Immature natural killer cell (primary cell): ENCODE measurements around the gene TK1. TPM values are rescaled to one million over a fixed set of nuclear protein-coding genes. Genes with fewer than 3 reads are reported as not detected.

ENCODE experiments used
- DNase-seq, 3 donors: peaks; one replicate each; pipeline ENCODE4 v3.0.0; 2022; ENCODE audit warnings: mixed read lengths in 1 of 3
- H3K27ac Mint-ChIP-seq, 6 donors: one replicate each; pipeline ENCODE4 v1.8.0; 2020; ENCODE audit warnings: mixed read lengths in 6 of 6, mild to moderate bottlenecking in 5 of 6, inconsistent platforms in 4 of 6, moderate library complexity in 3 of 6
- H3K27me3 Mint-ChIP-seq, 3 donors: one replicate each; pipeline ENCODE4 v1.8.0; 2020 to 2021; ENCODE audit warnings: low read depth in 3 of 3, mild to moderate bottlenecking in 3 of 3, mixed read lengths in 3 of 3, moderate library complexity in 3 of 3, inconsistent platforms in 1 of 3
- H3K36me3 Mint-ChIP-seq, 3 donors: one replicate each; pipeline ENCODE4 v1.8.0; 2020; ENCODE audit warnings: mixed read lengths in 3 of 3, inconsistent platforms in 2 of 3, mild to moderate bottlenecking in 2 of 3
- H3K4me1 Mint-ChIP-seq, 2 donors: one replicate each; pipeline ENCODE4 v1.8.0; 2020; ENCODE audit warnings: inconsistent platforms in 2 of 2, mild to moderate bottlenecking in 2 of 2, mixed read lengths in 2 of 2, moderate library complexity in 1 of 2
- H3K4me3 Mint-ChIP-seq, 5 donors: one replicate each; pipeline ENCODE4 v1.8.0; 2020; ENCODE audit warnings: mild to moderate bottlenecking in 5 of 5, mixed read lengths in 5 of 5, inconsistent platforms in 3 of 5, moderate library complexity in 3 of 5
- H3K9me3 Mint-ChIP-seq, 6 donors: one replicate each; pipeline ENCODE4 v1.8.0; 2020; ENCODE audit warnings: mild to moderate bottlenecking in 6 of 6, mixed read lengths in 6 of 6, inconsistent platforms in 4 of 6, moderate library complexity in 3 of 6
- polyA plus RNA-seq, 3 donors: library from polyadenylated mRNA; unstranded; fragments of 300-500 nt; fragmentation: Illumina TruSeq; gene quantifications; one replicate each; pipeline ENCODE4 v1.2.3, GENCODE V29; 2021

Gene TK1
- polyA plus RNA-seq, 3 donors from 2014 or later, result 11.3 to 19.7 (median 13.1) TPM

DNA sequence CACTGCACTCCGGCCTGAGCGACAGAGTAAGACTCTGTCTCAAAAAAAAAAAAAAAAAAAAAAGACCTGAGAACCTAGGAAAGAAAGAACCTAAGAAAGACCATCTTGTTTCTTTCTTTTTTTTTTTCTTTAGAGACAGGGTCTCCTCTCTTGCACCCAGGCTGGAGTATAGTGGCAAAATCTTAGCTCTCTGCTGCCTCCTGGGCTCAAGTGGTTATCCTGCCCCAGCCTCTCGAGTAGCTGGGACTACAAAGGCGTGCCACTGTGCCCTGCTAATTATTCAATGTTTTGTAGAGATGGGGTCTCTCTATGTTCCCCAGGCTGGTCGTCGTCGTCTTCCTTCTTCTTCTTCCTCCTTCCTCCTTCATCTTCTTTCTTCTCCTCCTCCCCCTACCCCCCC, 19.4 kb upstream of the TK1 start:
- Mint-ChIP-seq H3K27ac (no peak overlapping the region), H3K4me1 (no peaks in the 10 kb centered on the region), H3K4me3 (no peak overlapping the region), H3K9me3 (no peaks in the 10 kb centered on the region), H3K36me3 (no peaks in the 10 kb centered on the region), H3K27me3 (peaks cover 0 to 2% (median 0%) of the 10 kb centered on the region in 3 donors)
- no peak for DNase-seq

DNA sequence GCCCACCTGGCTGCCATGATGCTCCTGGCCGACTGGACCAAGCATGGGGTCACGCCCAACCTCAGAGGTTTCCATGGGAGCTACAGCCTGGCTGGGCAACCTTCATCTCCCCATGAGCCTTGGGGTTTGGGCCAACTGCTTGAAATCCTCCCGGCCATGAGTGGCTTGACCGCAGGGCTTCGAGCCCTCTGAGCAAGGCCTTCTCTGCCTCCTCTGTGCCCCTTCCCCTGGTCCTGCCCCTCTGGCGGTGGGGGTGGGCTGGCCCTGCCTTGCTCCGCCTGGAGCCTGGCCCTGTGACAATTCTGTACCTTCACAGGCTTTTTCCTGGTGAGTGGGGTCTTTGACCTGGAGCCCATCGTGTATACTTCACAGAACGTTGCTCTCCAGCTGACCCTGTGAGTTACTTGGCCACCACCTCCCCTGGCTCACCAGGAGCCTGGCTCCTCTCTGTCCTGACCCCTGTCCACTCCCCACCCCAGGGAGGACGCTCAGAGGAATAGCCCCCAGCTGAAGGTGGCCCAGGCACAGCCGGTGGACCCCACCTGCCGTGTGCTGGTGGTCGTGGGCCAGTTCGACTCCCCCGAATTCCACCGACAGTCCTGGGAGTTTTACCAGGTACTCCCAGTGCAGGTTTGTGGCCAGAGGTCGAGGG, 18.4 kb upstream of the TK1 start:
- no peaks in the 10 kb centered on the region for H3K4me1 Mint-ChIP-seq
- H3K36me3 Mint-ChIP-seq, result no peaks in the 10 kb centered on the region
- H3K27ac Mint-ChIP-seq, result no peak overlapping the region
- H3K27me3 Mint-ChIP-seq, result peaks cover 0 to 2% (median 0%) of the 10 kb centered on the region in 3 donors
- H3K9me3 Mint-ChIP-seq, result no peaks in the 10 kb centered on the region
- DNase-seq, result no peak
- H3K4me3 Mint-ChIP-seq, result no peak overlapping the region

DNA sequence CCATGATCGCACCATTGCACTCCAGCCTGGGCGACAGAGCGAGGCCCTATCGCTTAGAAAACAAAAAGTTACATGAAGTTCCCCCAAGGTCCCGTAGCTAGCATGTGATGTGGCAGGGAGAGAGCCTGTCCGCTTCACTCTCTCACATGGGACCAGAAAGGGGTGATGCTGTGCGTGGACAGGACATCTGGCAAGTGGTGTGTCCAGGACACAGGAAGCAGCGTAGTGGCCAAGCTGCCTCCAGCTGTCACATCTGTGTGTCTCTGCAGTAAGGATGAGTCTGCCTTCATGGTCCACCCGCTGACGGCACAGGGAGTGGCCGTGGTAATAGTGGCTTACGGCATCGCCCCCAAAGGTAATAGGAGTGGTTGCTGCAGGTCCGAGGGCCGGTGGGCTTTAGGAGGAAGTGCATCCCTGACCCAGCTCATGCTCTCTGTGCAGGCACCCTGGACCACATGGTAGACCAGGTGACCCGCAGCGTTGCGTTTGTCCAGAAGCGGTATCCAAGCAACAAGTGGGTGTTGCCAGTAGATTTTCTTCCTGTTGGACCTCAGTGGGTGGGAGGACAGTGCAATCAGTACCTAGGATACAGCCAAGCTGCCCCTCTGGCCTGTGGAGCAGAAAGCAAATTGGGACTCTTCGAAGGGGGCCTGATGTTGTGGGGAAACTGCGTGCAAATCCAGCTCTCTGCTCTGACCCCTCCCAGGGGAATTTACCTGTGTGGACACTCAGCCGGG, 17.7 kb upstream of the TK1 start:
- Mint-ChIP-seq H3K27ac (no peak overlapping the region), H3K27me3 (peaks cover 0 to 2% (median 0%) of the 10 kb centered on the region in 3 donors), H3K4me1 (no peaks in the 10 kb centered on the region), H3K36me3 (no peaks in the 10 kb centered on the region), H3K9me3 (no peaks in the 10 kb centered on the region), H3K4me3 (no peak overlapping the region)
- no peak for DNase-seq

DNA sequence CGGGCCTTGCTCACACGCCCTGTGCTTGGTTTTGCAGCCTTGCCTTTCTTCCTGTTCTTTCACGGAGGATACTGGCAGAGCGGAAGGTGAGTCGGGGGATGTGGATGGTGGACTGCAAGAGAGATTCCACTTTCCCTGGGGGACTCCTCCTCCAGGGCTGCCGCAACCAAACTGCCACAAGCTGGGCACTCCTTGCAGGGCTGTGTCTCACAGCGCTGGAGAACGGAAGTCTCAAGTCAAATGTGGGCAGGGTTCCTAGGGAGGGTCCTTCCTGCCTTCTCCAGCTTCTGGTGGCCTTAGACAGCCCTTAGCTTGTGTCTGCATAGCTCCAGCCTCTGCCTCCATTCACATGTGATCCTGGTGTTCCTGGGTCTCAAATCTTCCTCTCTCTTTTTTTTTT, 15.8 kb upstream of the TK1 start:
- Mint-ChIP-seq H3K9me3 (no peaks in the 10 kb centered on the region), H3K27ac (no peak overlapping the region), H3K36me3 (no peaks in the 10 kb centered on the region)

DNA sequence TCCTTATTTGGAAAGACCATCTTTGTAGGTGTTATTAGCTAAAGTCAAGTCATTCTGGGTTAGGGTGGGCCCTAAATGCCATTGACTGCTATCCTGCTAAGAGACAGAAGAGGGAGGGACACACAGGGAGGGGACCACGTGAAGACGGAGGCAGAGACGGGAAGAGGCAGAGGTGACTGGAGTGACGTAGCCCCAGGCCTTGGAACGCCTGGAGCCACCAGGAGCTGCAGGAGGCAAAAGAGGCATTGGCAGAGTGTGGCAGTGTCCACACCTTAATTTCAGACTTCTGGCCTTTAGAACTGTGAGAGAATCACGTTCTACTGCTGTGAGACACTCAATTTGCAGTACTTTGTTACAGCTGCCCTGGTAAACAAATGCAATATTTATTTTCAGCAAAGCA, 13.6 kb upstream of the TK1 start:
- Mint-ChIP-seq H3K4me1 (peaks cover 0 to 4% of the 10 kb centered on the region in 2 donors), H3K9me3 (no peaks in the 10 kb centered on the region), H3K27ac (peak overlapping the region in 1 of 6 donors; percentile 62), H3K4me3 (no peak overlapping the region), H3K36me3 (no peaks in the 10 kb centered on the region), H3K27me3 (peaks cover 0 to 4% (median 0%) of the 10 kb centered on the region in 3 donors)
- no peak for DNase-seq

More for the DNA sequence above, 15.8 kb upstream of the TK1 start:
- Mint-ChIP-seq H3K4me1 (peaks cover 0 to 4% of the 10 kb centered on the region in 2 donors), H3K27me3 (peaks cover 0 to 2% (median 0%) of the 10 kb centered on the region in 3 donors), H3K4me3 (no peak overlapping the region)
- DNase-seq, result no peak

DNA sequence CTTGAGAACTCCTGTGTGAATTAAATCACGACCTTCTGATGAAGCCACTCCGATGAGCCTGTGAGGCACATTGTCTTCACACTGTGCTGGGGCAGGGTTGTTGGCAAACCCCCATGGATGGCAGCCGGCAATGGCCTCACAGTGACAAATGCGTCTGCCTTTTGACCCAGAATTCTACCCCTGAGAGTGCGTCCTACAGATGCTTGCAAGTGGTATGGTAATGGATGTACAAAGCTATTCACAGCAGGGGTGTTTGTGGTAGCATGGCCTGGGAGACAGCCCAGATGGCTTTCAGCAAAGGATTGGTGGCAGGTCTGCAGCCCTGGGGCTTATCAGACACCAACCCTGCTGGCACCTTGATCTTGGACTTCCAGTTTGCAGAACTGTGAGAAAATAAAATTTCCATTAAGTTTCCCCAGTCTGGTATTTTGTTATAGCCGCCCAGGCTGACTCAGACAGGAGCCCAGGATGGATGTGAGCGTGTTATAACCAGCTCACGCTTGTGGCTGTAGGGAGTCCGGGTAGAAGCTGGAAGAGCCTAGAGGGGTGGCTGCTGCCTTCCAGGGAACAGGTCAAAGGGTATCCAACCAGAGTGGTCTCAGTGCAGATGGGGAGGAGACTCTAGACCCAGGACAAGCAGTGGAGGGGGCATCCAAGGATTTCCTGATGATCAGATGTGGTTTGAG, 10.4 kb upstream of the TK1 start:
- Mint-ChIP-seq H3K36me3 (no peaks in the 10 kb centered on the region), H3K9me3 (no peaks in the 10 kb centered on the region), H3K4me3 (no peak overlapping the region), H3K27me3 (peaks cover 0 to 5% (median 0%) of the 10 kb centered on the region in 3 donors), H3K4me1 (peaks cover 0 to 4% of the 10 kb centered on the region in 2 donors), H3K27ac (no peak overlapping the region)
- DNase-seq, result no peak

DNA sequence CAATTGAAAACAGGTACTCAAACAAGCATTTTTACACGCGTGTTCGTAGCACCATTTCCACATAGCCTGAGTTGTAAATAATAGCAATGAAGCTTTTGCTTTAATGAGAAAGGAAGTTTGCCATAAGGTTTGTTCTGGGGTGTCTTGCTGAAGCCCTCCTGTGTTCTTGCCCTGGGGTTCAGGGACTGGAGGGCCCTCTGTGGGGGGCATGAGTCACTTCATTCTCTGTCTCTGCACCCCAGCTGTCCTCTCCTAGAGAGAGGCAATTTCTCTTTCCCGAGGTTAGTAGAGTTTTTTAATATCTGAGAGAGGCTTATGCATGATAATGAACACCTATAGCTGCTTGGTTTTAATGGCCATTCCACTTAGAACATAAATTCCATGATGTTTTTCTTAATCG, 9.9 kb upstream of the TK1 start:
- Mint-ChIP-seq H3K27ac (no peak overlapping the region), H3K4me1 (peaks cover 0 to 4% of the 10 kb centered on the region in 2 donors), H3K36me3 (no peaks in the 10 kb centered on the region), H3K27me3 (peaks cover 0 to 5% (median 0%) of the 10 kb centered on the region in 3 donors), H3K9me3 (no peaks in the 10 kb centered on the region), H3K4me3 (no peak overlapping the region)
- DNase-seq, result no peak

DNA sequence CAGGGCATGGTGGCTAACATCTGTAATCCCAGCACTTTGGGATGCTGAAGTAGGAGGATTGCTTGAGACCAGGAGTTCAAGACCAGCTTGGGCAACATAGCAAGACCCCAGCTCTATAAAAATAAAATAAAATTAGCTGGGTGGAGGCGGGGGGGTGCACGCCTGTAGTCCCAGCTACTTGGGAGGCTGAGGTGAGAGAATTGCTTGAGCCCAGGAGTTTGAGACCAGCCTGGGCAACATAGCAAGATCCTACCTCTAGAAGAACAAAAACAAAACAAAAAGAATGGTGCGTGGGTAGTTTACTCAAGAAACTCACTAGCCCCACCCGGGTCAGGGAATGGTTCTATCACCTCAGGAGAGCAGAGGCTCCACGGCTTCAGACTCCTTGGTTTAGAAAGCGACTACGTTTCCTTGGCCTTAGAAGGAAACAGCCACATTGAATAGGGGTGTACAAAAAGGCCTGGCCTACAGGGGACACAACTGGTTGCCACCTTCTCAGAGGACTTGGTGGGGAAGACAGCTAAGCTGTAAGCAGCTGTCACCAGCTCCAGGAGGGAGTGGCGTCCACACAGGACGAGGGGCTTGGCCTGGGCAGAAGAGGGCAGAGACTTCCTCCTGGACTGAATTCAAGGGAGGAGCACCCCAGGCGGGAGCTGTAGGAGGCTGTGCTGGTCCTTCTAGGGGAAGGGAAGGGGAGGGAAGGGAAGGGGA, 716 bp downstream of the TK1 start:
- DNase-seq, result no peak
- Mint-ChIP-seq H3K27ac (peak overlapping the region in 1 of 6 donors; percentile 12), H3K27me3 (peaks cover 0 to 6% (median 0%) of the 10 kb centered on the region in 3 donors), H3K36me3 (no peaks in the 10 kb centered on the region), H3K4me1 (peaks cover 11 to 14% of the 10 kb centered on the region in 2 donors), H3K4me3 (peak overlapping the region; percentile 53 to 80 (median 61)), H3K9me3 (no peaks in the 10 kb centered on the region)

DNA sequence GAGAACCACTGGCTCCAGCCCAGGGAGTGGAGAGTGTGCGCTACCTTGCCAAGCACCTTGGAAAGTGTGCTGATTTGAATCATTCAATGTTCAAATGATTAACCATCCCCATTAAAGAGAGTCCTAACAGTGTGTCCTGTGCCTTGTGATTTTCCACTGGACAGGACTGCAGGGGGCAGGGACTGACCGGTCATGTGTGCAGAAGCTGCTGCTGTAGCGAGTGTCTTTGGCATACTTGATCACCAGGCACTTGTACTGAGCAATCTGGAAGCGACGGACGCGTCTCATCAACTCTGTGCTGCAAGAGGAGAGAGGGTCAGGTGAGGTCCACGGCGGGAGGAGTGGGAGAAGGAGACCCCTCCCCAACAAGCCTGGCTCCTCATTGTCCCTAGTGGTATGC, 2.0 kb downstream of the TK1 start:
- H3K36me3 Mint-ChIP-seq, result no peaks in the 10 kb centered on the region
- peaks cover 0 to 6% (median 0%) of the 10 kb centered on the region in 3 donors for H3K27me3 Mint-ChIP-seq
- H3K27ac Mint-ChIP-seq, result peak overlapping the region in 1 of 6 donors; percentile 16
- no peak for DNase-seq
- peak overlapping the region in 3 of 5 donors; percentile 21 to 44 (median 30) for H3K4me3 Mint-ChIP-seq
- H3K4me1 Mint-ChIP-seq, result peaks cover 21 to 22% of the 10 kb centered on the region in 2 donors
- no peaks in the 10 kb centered on the region for H3K9me3 Mint-ChIP-seq

DNA sequence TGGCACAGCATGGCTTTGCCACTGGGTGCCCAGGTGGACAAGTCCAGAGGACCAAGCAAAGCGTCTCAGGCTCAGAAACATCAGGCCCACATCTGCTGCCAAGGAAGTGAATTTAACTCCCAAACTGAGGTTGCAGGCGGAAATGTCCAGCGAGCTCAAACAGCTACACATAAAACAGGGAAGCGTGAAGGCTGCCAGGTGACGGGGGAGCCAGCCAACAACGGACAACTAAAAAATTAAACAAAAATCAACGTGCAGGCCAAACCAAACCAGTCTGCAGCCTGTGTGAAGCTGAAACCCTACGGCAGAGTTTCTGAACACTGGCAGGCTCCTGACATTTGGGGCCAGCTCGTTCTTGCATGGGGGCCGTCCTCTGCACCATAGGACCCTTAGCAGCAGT, 2.5 kb downstream of the TK1 start:
- Mint-ChIP-seq H3K9me3 (no peaks in the 10 kb centered on the region), H3K4me1 (peaks cover 25 to 26% of the 10 kb centered on the region in 2 donors)

DNA sequence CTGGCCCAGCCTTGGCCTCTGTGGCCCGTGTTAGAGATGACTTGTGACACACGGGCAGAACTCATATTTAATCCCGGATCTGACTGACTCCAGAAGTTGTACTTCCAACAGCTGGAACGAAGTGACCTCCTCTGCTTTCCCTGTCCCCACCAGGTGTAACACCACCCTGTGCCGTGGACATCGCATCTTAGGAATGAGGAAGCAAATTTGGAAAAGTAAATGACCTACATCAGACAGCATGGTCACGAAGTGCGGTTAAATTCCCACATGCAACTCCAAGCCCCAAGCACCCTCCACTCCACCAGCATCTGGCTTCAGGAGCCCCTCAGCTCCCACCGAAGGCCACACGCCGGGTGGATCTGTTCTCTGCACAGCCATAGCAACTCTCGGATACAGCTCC, 2.9 kb downstream of the TK1 start:
- H3K27me3 Mint-ChIP-seq, result peaks cover 0 to 6% (median 0%) of the 10 kb centered on the region in 3 donors
- H3K4me3 Mint-ChIP-seq, result no peak overlapping the region
- no peaks in the 10 kb centered on the region for H3K9me3 Mint-ChIP-seq
- H3K27ac Mint-ChIP-seq, result no peak overlapping the region
- peaks cover 29% of the 10 kb centered on the region in 2 donors for H3K4me1 Mint-ChIP-seq
- no peaks in the 10 kb centered on the region for H3K36me3 Mint-ChIP-seq
- DNase-seq, result no peak

More for the DNA sequence above, 2.5 kb downstream of the TK1 start:
- Mint-ChIP-seq H3K36me3 (no peaks in the 10 kb centered on the region), H3K4me3 (no peak overlapping the region), H3K27ac (peak overlapping the region in 1 of 6 donors; percentile 19), H3K27me3 (peaks cover 0 to 6% (median 0%) of the 10 kb centered on the region in 3 donors)
- DNase-seq, result no peak

DNA sequence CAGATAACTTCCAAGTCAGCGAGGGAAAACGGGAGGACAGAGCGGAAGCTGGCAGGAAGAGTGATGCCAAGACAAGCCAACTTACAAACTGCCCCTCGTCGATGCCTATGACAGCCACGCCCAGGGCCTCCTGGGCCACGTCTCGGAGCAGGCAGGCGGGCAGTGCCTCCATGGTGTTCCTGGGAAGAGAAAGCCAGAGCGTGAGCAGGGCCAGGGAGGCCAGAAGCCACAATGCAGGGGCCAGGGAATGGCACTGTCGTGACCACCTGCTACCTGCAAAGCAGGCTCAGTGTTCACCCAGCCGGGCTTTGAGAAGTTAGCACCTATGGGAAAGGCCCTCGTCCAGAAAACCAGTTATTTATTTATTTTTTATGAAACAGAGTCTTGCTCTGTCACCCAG, 4.3 kb downstream of the TK1 start:
- DNase-seq, result no peak
- Mint-ChIP-seq H3K27ac (peak overlapping the region in 1 of 6 donors; percentile 14), H3K27me3 (peaks cover 0 to 6% (median 0%) of the 10 kb centered on the region in 3 donors), H3K36me3 (no peaks in the 10 kb centered on the region), H3K4me1 (peaks cover 28 to 33% of the 10 kb centered on the region in 2 donors), H3K9me3 (no peaks in the 10 kb centered on the region), H3K4me3 (no peak overlapping the region)

DNA sequence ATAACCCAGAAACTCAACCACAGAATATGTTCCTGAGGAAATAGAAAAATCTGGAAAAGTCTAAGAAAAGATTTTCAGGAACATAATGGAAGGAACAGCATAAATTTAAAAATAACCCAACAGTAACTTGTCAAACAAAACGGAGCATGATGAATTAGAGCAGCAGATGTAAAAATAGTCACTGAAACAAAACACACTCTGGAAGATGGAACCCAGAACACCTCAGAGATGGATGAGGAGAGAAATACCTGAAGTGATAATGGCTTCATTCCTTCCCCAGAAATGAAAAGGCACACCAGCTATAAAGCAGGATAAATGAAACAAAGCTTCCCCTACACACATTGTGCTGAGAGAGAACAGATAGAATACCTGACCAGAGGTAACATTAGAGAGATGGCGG, 6.3 kb downstream of the TK1 start:
- H3K9me3 Mint-ChIP-seq, result no peaks in the 10 kb centered on the region

More for the DNA sequence above, 6.3 kb downstream of the TK1 start:
- peaks cover 22 to 25% of the 10 kb centered on the region in 2 donors for H3K4me1 Mint-ChIP-seq
- peaks cover 0 to 6% (median under 1%) of the 10 kb centered on the region in 3 donors for H3K27me3 Mint-ChIP-seq
- peak overlapping the region; percentile 48 to 92 (median 88) for H3K27ac Mint-ChIP-seq
- DNase-seq, result no peak
- H3K4me3 Mint-ChIP-seq, result peak overlapping the region; percentile 58 to 84 (median 74)
- no peaks in the 10 kb centered on the region for H3K36me3 Mint-ChIP-seq
